Measurements from ENCODE around the gene UBB. TPM values are rescaled to one million over a fixed set of nuclear protein-coding genes. Genes with fewer than 3 reads are reported as not detected.

UBB gene
- total and polyA plus RNA-seq, 2 experiments from 2014 or later, result 871 to 1,692 TPM

GRCh38 chr17:16417896-16418684 is 37.2 kb downstream of the UBB start (continued):
- no peak for TF ChIP-seq ZNF462 (CRISPR knock-in tag; IDR thresholded peaks at IDR 0.05)
- no peak for TF ChIP-seq ZNF114 (CRISPR knock-in tag; IDR thresholded peaks at IDR 0.05)
- no peak for TF ChIP-seq ETS1 (IDR thresholded peaks at IDR 0.05)
- TF ChIP-seq STAT1 (IDR thresholded peaks at IDR 0.05; ENCODE audit: unreplicated experiment), result no peak

GRCh38 chr17:16418685-16419068 is 37.8 kb downstream of the UBB start:
- H3K27ac ChIP-seq (ENCODE audit: low read depth), result no peak overlapping the region
- no peaks in the 10 kb centered on the region for H3K79me2 ChIP-seq (replicated peaks; ENCODE audit: insufficient read depth)
- no peaks in the 10 kb centered on the region for H3K27me3 ChIP-seq (ENCODE audit: insufficient read depth)
- peaks cover 5% of the 10 kb centered on the region; the same call in 1 of the 2 replicates for H3K4me1 ChIP-seq (ENCODE audit: insufficient read depth)
- Mint-ChIP-seq H3K36me3 (ENCODE audit: low read depth) (no peaks in the 10 kb centered on the region), H3K4me1 (peaks cover 22% of the 10 kb centered on the region; the same call in 2 of the 3 replicates), H3K4me3 (no peak overlapping the region), H3K27ac (no peak overlapping the region), H3K9me3 (no peaks in the 10 kb centered on the region), H3K27me3 (ENCODE audit: insufficient read depth, low read depth, poor library complexity) (peaks cover 11% of the 10 kb centered on the region)
- H3K4me2 ChIP-seq, result no peak overlapping the region
- ATAC-seq (no peak), DNase-seq (ENCODE audit: low spot score) (no peak)
- no peak overlapping the region for H3K4me3 ChIP-seq
- H4K20me1 ChIP-seq (replicated peaks; ENCODE audit: insufficient read depth), result no peaks in the 10 kb centered on the region
- no peak overlapping the region for H2AFZ ChIP-seq
- no peaks in the 10 kb centered on the region for H3K36me3 ChIP-seq (ENCODE audit: insufficient read depth)
- peaks cover 3% of the 10 kb centered on the region; the same call in 1 of the 2 replicates for H3K9me2 ChIP-seq (ENCODE audit: insufficient read depth)
- no peaks in the 10 kb centered on the region for H3F3A ChIP-seq (replicated peaks; ENCODE audit: low read depth)
- TF ChIP-seq ZNF462 (CRISPR knock-in tag; IDR thresholded peaks at IDR 0.05), result no peak
- TF ChIP-seq STAT1 (IDR thresholded peaks at IDR 0.05; ENCODE audit: unreplicated experiment), result no peak
- no peak for TF ChIP-seq ZNF331 (CRISPR knock-in tag; IDR thresholded peaks at IDR 0.05; ENCODE audit: low read depth)
- no peak for TF ChIP-seq JUNB (IDR thresholded peaks at IDR 0.05; ENCODE audit: unreplicated experiment)
- no peak for TF ChIP-seq ZNF114 (CRISPR knock-in tag; IDR thresholded peaks at IDR 0.05)

All from GM23338 (cell line).